Measurements from ENCODE around the gene PML.
A peak's percentile ranks its signal among the peaks of the same experiment; 100 is the strongest.
"Not testable (repeated sequence)": the region's sequence is repeated elsewhere in the genome, so short reads cannot be mapped to it uniquely, and the experiment has no call there.

The PML gene

DNA sequence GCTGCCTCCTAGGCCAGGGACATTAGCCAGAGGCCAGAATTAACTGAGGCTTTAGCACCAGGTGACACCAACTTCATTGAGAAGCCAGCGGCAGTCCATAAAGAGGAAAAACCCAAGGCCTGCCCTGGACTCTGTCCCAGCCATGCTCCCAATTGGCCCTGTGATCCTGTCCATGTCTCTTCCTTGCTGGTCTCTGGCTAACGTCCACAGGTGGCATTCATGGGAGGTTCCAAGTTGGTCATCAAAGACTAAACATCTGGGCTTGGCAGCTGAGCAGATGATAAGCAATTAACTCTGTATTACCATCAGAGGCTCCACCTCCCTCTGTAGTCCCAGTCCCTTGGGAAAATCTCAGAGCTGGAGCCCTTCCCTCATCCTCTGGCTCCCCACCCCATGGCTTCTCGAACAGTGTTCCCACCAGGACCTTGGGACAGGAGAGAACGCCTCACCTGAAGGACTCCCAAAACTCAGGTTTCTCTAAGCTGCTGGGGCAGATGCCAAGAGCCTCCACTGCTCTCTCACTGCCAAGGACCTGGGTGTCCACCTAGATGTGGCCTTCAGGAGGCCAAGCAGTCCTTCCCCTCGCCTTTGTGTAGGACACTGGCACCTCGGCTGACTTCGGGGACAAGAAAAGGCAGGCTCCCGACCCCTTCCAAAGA lies 47.4 kb downstream of the PML start:
- DNase-seq = no peak

DNA sequence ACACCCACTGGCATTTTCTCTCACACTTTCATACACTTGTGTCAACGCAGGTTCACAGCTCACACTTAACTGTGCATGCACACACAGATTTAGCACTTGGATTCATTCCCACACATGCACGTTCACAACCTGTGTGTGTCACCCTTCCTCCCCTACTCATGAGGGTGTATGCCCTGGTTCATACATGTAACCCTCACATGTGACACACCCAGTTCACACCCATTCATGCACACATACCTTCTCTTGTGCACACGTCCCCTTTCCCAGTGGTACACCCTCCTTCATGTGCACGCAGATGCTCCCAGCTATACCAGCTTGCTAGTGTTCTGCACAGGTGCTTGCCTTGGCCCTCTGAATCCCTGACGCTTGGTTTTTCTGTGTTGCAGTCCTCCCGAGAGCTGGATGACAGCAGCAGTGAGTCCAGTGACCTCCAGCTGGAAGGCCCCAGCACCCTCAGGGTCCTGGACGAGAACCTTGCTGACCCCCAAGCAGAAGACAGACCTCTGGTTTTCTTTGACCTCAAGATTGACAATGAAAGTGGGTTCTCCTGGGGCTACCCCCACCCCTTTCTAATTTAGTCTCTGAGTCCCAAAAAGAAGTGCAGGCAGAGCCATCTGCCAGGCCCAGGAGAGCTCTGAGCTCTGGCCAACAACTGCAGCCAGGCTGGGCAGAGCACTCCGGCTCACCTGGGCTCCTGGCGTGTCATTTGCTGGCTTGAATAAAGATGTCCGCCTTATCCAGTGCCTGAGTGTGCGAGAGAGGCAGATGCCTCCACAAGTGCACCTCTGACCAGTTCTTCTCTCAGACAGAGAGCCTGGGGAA lies 48.3 kb downstream of the PML start:
- no peak for DNase-seq

GRCh38 chr15:74043425-74044266 lies 49.1 kb downstream of the PML start:
- DNase-seq = no peak

DNA sequence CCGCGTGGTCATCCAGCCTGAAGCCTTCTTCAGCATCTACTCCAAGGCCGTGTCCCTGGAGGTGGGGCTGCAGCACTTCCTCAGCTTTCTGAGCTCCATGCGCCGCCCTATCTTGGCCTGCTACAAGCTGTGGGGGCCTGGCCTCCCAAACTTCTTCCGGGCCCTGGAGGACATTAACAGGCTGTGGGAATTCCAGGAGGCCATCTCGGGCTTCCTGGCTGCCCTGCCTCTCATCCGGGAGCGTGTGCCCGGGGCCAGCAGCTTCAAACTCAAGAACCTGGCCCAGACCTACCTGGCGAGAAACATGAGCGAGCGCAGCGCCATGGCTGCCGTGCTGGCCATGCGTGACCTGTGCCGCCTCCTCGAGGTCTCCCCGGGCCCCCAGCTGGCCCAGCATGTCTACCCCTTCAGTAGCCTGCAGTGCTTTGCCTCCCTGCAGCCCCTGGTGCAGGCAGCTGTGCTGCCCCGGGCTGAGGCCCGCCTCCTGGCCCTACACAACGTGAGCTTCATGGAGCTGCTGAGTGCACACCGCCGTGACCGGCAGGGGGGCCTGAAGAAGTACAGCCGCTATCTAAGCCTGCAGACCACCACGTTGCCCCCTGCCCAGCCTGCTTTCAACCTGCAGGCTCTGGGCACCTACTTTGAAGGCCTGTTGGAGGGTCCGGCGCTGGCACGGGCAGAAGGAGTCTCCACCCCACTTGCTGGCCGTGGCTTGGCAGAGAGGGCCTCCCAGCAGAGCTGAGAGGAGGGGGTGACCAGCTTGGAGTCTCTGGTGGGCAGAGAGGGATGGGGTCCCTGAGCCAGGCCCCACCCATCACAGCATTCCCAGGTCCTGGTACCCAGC lies 50.0 kb downstream of the PML start:
- DNase-seq = no peak

- DNase-seq = no peak
Observed at GRCh38 chr15:74045184-74045583, 50.7 kb downstream of the PML start.

DNA sequence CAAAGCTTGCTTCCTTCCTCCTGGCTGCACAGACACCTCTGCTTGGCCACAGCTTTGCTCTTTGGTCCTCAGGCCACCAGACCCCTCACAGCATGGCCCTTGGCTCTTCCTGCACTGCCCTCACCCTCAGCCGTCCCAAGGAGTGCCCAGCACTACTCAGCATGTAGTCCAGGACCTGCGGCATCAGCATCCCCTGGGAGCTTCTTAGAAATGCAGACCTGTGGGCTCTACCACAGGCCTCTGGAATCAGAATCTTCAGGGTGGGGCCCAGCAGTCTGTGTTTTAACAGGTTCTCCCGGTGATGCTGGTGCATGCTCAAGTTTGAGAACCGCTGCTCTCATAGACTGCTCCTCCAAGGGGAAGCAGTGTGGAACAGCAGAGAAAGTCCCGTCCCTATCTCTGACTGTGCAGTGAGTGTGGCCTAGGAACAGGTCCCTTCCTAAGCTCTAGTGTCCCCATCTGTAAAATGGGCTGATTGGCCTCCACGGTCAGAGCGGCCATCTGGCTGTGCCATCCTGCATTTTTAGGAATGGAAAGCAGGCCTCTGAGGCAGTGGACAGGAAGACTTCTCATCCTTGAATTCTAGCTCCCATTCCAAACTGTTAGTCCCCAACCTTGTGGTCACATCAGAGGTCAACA lies 51.2 kb downstream of the PML start:
- no peak for DNase-seq

GRCh38 chr15:74046275-74046674 lies 51.8 kb downstream of the PML start:
- no peak for DNase-seq

GRCh38 chr15:74050127-74050526 lies 55.6 kb downstream of the PML start:
- no peak for DNase-seq

DNA sequence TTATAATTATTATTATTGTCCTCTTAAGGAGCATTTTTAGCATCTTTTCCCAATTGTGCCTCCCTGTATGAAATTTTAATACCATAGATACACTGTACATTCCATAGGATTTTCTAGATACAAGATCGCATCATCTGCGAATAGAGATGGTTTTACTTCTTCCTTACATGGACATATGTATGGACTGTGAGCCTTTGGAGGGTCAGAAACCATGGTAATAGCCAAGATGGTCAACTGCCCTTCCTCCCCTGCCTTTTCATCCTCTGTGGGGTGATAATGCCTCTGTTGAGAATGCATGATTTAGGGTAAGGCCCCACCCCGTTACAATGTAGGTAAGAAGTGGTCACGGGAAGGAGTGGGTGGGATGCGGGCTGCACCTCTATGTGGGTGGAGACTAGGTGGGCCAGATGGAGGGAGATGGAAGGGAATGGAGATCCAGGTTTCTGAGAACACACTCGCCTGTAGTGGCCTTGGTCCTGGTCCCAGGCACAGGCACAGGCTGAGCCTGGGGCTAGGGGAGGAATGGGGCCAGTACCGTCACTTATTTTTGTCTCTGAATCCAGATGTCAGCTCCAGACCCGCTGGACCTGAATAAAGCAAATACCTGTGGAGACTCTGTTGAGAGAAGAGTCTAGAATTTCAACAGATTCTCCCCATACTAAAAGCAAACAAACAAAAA lies 56.2 kb downstream of the PML start:
- no peak for DNase-seq

GRCh38 chr15:74052271-74053260 lies 58.0 kb downstream of the PML start:
- DNase-seq = not testable (repeated sequence)

- DNase-seq = no peak
Observed at GRCh38 chr15:74053517-74053916, 59.0 kb downstream of the PML start.

- DNase-seq = peak in 1 of 2 experiments; percentile 47
Observed at GRCh38 chr15:74053941-74054529, 59.5 kb downstream of the PML start.

- no peak for DNase-seq
Observed at GRCh38 chr15:74055804-74056203, 61.3 kb downstream of the PML start.

DNA sequence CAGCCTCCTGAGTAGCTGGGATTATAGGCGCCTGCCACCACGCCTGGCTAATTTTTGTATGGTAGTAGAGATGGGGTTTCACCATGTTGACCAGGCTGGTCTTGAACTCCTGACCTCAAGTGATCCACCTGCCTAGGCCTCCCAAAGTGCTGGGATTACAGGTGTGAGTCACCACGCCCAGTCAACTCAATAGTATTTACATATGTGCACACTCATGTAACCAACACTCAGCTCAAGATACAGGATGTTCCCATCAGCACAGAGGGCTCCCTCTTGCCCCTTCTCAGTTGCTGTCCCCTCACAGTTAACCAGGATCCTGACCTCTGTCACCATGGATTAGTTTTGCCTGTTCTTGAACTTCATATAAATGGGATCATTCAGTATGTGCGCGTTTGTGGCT lies 61.8 kb downstream of the PML start:
- not testable (repeated sequence) for DNase-seq

GRCh38 chr15:74059050-74059833 lies 64.7 kb downstream of the PML start:
- not testable (repeated sequence) for DNase-seq

DNA sequence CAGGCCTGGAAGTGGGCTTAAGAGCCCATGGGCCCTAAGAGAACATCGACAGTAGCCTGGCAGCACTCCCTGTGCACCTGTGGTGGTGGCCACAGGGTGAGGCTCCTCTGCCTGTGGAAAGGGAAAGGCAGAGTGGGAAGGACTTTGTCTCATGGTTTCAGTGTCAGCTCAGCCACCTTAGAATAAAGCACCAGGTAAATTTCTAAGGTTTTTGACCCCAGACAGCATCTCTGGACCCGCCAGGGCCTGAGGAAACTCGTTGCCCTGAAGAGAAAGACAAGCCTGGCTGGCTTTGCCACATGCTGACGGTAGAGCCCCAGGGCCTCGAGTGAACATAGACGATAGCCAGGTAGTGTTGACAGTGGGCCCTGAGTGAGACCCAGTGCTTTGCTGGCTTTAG lies 65.7 kb downstream of the PML start:
- no peak for DNase-seq

GRCh38 chr15:74062236-74062635 lies 67.7 kb downstream of the PML start:
- no peak for DNase-seq

DNA sequence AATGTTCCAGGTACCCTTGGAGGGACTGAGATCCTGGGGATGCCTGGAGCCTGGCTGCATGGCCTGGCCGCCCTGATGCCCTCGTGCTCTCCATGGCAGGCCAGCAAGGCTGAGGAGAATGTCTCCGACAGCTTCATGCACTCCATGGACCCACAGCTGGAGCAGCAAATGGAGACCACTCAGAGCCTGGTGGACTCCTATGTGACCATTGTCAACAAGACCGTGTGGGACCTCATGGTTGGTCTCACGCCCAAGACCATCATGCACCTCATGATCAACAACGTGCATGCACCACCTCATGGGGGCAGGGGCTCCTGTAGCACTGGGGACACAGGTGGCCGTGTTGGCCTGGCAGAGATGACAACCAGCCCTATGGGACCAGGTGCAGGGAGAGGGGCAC lies 68.2 kb downstream of the PML start:
- DNase-seq = no peak

Data from SW 1271 (cell line).